Activated T-cell treated with anti-CD3 and anti-CD28 coated beads, Interleukin-2, amount 50 U/mL, for 72 hours (primary cell): ENCODE measurements around the gene PCDHGA8. TPM values are rescaled to one million over a fixed set of nuclear protein-coding genes. Genes with fewer than 3 reads are reported as not detected.
"Not testable (repeated sequence)": the region's sequence is repeated elsewhere in the genome, so short reads cannot be mapped to it uniquely, and the experiment has no call there.

Source experiments
- ATAC-seq, 2 donors: fragments of 150-1000 bp; cut with Tn5 transposase; replicated peaks in 1 of 2; 2 replicates each; pipeline ENCODE4 v1.10.0; 2021; ENCODE audit warnings: moderate library complexity in 2 of 2, mild to moderate bottlenecking in 1 of 2
- DNase-seq, 2 donors: peaks; one replicate each; pipeline ENCODE4 v3.0.0; 2021 to 2022; ENCODE audit warnings: mixed read lengths in 1 of 2
- H3K27ac Mint-ChIP-seq: one replicate; pipeline ENCODE4 v1.8.0; 2022; ENCODE audit warnings: mild to moderate bottlenecking, moderate library complexity, mixed read lengths
- H3K27me3 Mint-ChIP-seq: one replicate; pipeline ENCODE4 v1.8.0; 2022; ENCODE audit warnings: low read depth, mixed read lengths
- H3K36me3 Mint-ChIP-seq, 2 donors: one replicate each; pipeline ENCODE4 v1.8.0; 2022; ENCODE audit warnings: mixed read lengths in 2 of 2, mild to moderate bottlenecking in 1 of 2; ENCODE audit not compliant: insufficient read depth in 2 of 2
- H3K4me1 Mint-ChIP-seq: one replicate; pipeline ENCODE4 v1.8.0; 2022; ENCODE audit warnings: low read depth, mixed read lengths
- H3K4me3 Mint-ChIP-seq, 2 donors: one replicate each; pipeline ENCODE4 v1.8.0; 2022; ENCODE audit warnings: mild to moderate bottlenecking in 2 of 2, mixed read lengths in 2 of 2, moderate library complexity in 2 of 2
- H3K9me3 Mint-ChIP-seq, 2 donors: one replicate each; pipeline ENCODE4 v1.8.0; 2022; ENCODE audit warnings: mixed read lengths in 2 of 2
- total RNA-seq, 2 donors: library from RNA; stranded (reverse); gene quantifications; one replicate each; pipeline ENCODE4 v1.2.3, GENCODE V29; 2022

PCDHGA8 gene
- total RNA-seq: not detected

DNA sequence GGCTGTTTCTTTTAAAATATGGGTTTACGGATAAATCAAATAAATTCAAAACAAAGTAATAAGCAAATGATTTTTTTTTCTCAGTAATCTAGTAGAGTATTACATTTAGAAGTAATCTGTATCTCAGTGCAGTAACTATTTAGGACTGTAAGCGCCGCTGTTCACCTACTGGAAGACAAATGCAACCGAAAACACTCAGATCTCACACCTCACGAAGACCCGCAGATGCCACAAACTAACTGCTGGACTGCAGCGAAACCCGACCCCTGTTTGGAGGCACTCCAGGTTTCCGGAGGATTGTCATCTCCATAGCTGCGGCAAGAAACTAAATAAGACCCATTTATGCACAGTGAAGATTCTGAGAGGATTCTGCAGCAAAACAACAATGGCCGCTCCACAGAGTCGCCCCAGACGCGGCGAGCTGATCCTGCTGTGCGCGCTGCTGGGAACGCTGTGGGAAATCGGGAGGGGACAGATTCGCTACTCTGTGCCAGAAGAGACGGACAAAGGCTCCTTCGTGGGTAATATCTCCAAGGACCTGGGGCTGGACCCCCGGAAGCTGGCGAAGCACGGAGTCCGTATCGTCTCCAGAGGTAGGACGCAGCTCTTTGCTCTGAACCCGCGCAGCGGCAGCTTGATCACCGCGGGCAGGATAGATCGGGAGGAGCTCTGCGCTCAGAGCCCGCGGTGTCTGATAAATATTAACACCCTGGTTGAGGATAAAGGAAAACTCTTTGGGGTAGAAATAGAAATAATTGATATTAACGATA, at the start of gene PCDHGA8:
Gene PCDHGA8, plus strand, starts transcription at position 205 of the 770 bp plus-strand sequence. Its CDS starts 181 bp downstream, at position 386.
- no peak for ATAC-seq
- Mint-ChIP-seq H3K4me1 (peaks cover 6% of the 10 kb centered on the region), H3K9me3 (peaks cover 16 to 17% of the 10 kb centered on the region in 2 donors), H3K27me3 (peaks cover 76% of the 10 kb centered on the region), H3K4me3 (peak within 1 kb of the TSS in 1 of 2 donors; percentile 46), H3K36me3 (peaks cover 16 to 46% of the 10 kb centered on the region in 2 donors), H3K27ac (no peak within 1 kb of the TSS)
- no peak for DNase-seq

DNA sequence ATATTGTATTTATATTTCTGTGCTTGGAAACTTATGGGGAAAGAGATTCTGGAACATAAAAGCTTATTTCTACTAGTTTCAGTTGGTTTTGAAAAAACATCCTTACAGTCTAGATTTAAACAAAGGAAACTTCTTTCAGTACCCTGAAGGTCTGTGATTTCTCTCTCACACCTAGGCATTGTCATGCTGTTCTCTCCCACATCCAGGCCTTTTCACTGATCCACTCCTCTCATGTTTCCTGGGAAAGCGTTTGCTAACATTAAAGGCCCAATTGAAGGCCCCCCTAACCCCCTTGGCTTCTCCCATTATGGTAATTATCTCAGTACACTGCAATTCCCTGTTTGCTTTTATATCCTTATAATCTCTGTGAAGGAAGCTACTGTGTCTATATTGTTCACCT, 49.7 kb upstream of the PCDHGA8 start:
- no peaks in the 10 kb centered on the region for H3K4me1 Mint-ChIP-seq
- peaks cover 60% of the 10 kb centered on the region for H3K27me3 Mint-ChIP-seq
- H3K27ac Mint-ChIP-seq: no peak overlapping the region
- H3K9me3 Mint-ChIP-seq: peaks cover 9 to 14% of the 10 kb centered on the region in 2 donors
- peaks cover 23 to 40% of the 10 kb centered on the region in 2 donors for H3K36me3 Mint-ChIP-seq
- DNase-seq (no peak), ATAC-seq (no peak)
- H3K4me3 Mint-ChIP-seq: no peak overlapping the region

DNA sequence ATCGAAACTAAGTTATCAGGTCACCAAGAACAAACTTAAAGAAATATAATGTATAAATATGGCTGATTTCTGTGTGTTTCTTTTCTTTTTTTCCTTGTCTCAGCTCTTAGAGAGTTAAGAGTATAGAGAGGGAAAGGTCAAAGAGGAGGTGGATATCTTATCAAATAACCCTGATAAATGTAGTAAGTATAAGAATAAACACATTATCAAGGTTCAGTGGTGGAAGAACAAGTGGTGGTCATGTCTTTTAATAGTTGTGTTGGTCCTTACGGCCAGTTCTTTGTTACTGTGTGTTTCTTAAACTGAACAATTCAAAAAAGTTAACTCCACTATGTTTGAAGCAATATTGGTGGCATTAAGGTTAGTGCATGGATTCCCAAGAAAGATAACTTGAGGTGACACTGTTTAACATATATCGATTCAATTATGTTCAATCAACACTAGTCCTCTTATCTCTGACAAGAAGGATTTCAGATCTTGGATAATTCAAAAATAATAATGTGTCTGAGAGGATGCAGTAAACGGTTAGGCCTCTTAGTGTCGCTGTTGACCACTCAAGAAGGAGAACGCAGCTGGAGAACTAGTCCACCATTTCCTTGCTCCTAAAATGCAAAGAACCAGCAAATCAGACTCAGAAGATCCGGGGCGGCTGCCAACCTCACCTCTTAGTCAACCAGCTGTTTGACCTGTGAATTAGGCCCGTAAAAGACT, 49.0 kb upstream of the PCDHGA8 start, which contains the start of gene PCDHGA3:
Gene PCDHGA3, plus strand, starts transcription at position 588 of the 711 bp plus-strand sequence. CDS start 205 bp downstream, outside the sequence.
- H3K27me3 Mint-ChIP-seq: peaks cover 55% of the 10 kb centered on the region
- peaks cover 21 to 39% of the 10 kb centered on the region in 2 donors for H3K36me3 Mint-ChIP-seq
- peak within 1 kb of the TSS; percentile 72 to 78 for H3K4me3 Mint-ChIP-seq
- H3K9me3 Mint-ChIP-seq: peaks cover 8 to 14% of the 10 kb centered on the region in 2 donors
- no peaks in the 10 kb centered on the region for H3K4me1 Mint-ChIP-seq
- peak in 1 of 2 donors; percentile 33 for DNase-seq
- H3K27ac Mint-ChIP-seq: no peak within 1 kb of the TSS
- no peak for ATAC-seq

DNA sequence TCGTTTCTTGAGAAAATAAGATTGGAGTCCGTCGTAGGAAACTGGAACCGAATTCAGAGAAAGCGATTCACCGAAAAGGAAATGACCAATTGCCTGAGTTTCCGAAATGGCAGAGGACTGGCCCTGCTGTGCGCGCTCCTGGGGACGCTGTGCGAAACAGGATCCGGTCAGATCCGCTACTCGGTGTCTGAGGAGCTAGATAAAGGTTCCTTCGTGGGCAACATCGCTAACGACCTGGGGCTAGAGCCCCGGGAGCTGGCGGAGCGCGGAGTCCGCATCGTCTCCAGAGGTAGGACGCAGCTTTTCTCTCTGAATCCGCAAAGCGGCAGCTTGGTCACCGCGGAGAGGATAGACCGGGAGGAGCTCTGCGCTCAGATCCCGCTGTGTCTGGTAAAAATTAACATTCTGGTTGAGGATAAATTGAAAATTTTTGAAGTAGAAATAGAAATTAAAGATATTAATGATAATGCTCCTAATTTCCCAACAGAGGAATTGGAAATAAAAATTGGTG, 48.4 kb upstream of the PCDHGA8 start:
- H3K4me1 Mint-ChIP-seq: no peaks in the 10 kb centered on the region
- DNase-seq: no peak
- H3K4me3 Mint-ChIP-seq: peak overlapping the region; percentile 72 to 78
- H3K36me3 Mint-ChIP-seq: peaks cover 19 to 38% of the 10 kb centered on the region in 2 donors
- H3K27me3 Mint-ChIP-seq: peaks cover 55% of the 10 kb centered on the region
- no peak overlapping the region for H3K27ac Mint-ChIP-seq
- H3K9me3 Mint-ChIP-seq: peaks cover 8 to 12% of the 10 kb centered on the region in 2 donors
- ATAC-seq: no peak

DNA sequence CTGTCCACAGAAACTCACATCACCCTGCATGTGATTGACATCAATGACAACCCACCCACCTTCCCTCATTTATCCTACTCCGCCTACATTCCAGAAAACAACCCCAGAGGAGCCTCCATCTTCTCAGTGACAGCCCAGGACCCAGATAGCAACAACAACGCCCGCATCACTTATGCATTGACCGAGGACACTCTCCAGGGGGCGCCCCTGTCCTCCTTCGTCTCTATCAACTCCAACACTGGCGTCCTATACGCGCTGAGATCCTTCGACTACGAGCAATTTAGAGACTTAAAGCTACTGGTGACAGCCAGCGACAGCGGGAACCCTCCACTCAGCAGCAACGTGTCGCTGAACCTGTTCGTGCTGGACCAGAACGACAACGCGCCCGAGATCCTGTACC, 47.1 kb upstream of the PCDHGA8 start:
- no peak overlapping the region for H3K4me3 Mint-ChIP-seq
- peaks cover 6% of the 10 kb centered on the region for H3K4me1 Mint-ChIP-seq
- peaks cover 62% of the 10 kb centered on the region for H3K27me3 Mint-ChIP-seq
- H3K9me3 Mint-ChIP-seq: peaks cover 9 to 12% of the 10 kb centered on the region in 2 donors
- DNase-seq (no peak), ATAC-seq (no peak)
- no peak overlapping the region for H3K27ac Mint-ChIP-seq
- peaks cover 18 to 42% of the 10 kb centered on the region in 2 donors for H3K36me3 Mint-ChIP-seq

DNA sequence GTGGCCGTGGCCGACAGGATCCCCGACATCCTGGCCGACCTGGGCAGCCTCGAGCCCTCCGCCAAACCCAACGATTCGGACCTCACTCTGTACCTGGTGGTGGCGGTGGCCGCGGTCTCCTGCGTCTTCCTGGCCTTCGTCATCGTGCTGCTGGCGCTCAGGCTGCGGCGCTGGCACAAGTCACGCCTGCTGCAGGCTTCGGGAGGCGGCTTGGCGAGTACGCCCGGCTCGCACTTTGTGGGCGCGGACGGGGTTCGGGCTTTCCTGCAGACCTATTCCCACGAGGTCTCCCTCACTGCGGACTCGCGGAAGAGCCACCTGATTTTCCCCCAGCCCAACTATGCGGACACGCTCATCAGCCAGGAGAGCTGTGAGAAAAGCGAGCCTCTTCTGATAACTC, 46.4 kb upstream of the PCDHGA8 start:
- H3K4me1 Mint-ChIP-seq, ATAC-seq, DNase-seq, H3K4me3 Mint-ChIP-seq, H3K27ac Mint-ChIP-seq: not testable (repeated sequence)
- Mint-ChIP-seq H3K36me3 (peaks cover 16 to 39% of the 10 kb centered on the region in 2 donors), H3K9me3 (peaks cover 8 to 10% of the 10 kb centered on the region in 2 donors), H3K27me3 (peaks cover 67% of the 10 kb centered on the region)

DNA sequence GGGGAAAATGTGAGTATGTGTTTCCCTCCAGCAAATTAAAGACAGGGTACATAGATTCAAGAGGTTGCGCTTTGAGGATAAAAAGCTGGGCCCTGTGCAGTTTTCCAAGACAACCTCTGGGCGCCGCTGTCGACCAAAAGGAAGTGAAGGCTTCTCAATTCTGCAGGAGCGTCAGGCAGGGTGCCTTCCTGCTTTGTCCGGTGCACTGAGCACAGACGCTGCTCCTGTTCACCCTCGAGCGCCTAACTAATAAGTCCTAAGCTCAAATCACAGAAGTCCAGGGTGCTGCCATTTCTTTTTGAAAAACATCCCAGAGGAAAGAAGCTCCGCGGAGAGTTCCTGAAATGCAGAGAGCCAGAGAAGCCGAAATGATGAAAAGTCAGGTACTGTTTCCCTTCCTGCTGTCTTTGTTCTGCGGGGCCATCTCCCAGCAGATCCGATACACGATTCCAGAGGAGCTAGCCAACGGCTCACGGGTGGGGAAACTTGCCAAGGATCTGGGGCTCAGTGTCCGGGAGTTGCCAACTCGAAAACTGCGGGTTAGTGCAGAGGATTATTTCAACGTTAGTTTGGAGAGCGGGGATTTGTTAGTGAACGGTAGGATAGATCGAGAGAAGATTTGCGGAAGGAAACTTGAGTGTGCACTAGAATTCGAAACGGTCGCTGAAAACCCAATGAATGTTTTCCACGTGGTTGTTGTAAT, 42.4 kb upstream of the PCDHGA8 start, which contains the start of gene PCDHGB1:
Gene PCDHGB1, plus strand, starts transcription at position 183 of the 703 bp plus-strand sequence. Its CDS starts 162 bp downstream, at position 345.
- Mint-ChIP-seq H3K9me3 (peaks cover 10 to 15% of the 10 kb centered on the region in 2 donors), H3K4me1 (peaks cover 6% of the 10 kb centered on the region), H3K27ac (peak within 1 kb of the TSS; percentile 50), H3K36me3 (peaks cover 15 to 30% of the 10 kb centered on the region in 2 donors), H3K27me3 (peaks cover 74% of the 10 kb centered on the region), H3K4me3 (peak within 1 kb of the TSS; percentile 75 to 82)
- no peak for ATAC-seq
- peak; percentile 38 to 51 for DNase-seq

DNA sequence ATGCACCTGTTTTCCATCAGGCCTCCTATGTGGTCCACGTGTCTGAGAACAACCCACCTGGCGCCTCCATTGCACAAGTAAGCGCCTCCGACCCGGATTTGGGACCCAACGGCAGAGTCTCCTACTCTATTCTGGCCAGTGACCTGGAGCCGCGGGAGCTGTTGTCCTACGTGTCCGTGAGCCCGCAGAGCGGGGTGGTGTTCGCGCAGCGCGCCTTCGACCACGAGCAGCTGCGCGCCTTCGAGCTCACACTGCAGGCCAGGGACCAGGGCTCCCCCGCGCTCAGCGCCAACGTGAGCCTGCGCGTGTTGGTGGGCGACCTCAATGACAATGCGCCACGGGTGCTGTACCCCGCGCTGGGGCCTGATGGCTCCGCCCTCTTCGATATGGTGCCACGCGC, 40.8 kb upstream of the PCDHGA8 start:
- Mint-ChIP-seq H3K27me3 (peaks cover 77% of the 10 kb centered on the region), H3K9me3 (peaks cover 8 to 12% of the 10 kb centered on the region in 2 donors), H3K27ac (no peak overlapping the region), H3K4me1 (peaks cover 6% of the 10 kb centered on the region), H3K36me3 (peaks cover 17 to 19% of the 10 kb centered on the region in 2 donors), H3K4me3 (no peak overlapping the region)
- ATAC-seq (no peak), DNase-seq (no peak)

DNA sequence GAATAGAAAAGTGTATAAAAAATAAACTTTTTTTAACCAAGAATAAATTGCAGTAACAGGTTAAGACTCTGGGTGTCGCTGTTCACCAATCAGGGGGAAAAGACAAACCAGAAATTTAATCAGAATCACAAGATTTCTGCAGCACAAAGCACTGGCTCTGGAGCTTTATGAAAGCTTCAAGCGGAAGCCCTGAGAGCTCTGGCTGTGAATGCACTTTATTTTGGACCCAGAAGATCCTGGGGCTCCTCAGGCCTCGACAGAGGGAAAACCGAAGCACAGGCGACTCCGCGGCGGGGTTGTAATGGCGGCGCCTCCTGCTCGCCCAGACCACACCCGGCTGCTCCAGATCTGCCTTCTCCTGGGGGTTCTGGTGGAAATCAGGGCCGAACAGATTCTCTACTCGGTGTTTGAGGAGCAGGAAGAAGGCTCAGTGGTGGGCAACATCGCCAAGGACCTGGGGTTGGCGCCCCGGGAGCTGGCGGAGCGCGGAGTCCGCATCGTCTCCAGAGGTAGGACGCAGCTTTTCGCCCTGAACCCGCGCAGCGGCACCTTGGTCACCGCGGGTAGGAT, 37.4 kb upstream of the PCDHGA8 start, which contains the start of gene PCDHGA4:
Gene PCDHGA4, plus strand, starts transcription at position 122 of the 570 bp plus-strand sequence. Its CDS starts 87 bp downstream, at position 209.
- peaks cover 14 to 16% of the 10 kb centered on the region in 2 donors for H3K36me3 Mint-ChIP-seq
- H3K4me1 Mint-ChIP-seq: peaks cover 7% of the 10 kb centered on the region
- H3K27ac Mint-ChIP-seq: no peak within 1 kb of the TSS
- H3K4me3 Mint-ChIP-seq: peak within 1 kb of the TSS; percentile 65 to 73
- no peak for ATAC-seq
- DNase-seq: no peak
- H3K27me3 Mint-ChIP-seq: peaks cover 81% of the 10 kb centered on the region
- H3K9me3 Mint-ChIP-seq: peaks cover 10 to 11% of the 10 kb centered on the region in 2 donors

DNA sequence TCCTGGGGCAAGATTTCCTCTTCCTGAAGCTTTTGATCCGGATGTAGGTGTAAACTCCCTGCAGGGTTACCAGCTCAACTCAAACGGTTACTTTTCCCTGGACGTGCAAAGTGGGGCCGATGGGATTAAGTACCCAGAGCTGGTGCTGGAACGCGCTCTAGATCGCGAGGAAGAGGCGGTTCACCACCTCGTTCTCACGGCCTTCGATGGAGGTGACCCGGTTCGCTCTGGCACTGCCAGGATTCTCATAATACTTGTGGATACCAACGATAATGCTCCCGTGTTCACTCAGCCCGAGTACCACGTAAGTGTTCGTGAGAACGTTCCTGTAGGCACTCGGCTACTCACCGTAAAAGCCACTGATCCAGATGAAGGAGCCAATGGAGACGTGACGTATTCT, 36.8 kb upstream of the PCDHGA8 start:
- peak overlapping the region in 1 of 2 donors; percentile 65 for H3K4me3 Mint-ChIP-seq
- peaks cover 6% of the 10 kb centered on the region for H3K4me1 Mint-ChIP-seq
- H3K27me3 Mint-ChIP-seq: peaks cover 81% of the 10 kb centered on the region
- no peak overlapping the region for H3K27ac Mint-ChIP-seq
- ATAC-seq (no peak), DNase-seq (no peak)
- H3K9me3 Mint-ChIP-seq: peaks cover 8% of the 10 kb centered on the region in 2 donors
- peaks cover 12 to 16% of the 10 kb centered on the region in 2 donors for H3K36me3 Mint-ChIP-seq

DNA sequence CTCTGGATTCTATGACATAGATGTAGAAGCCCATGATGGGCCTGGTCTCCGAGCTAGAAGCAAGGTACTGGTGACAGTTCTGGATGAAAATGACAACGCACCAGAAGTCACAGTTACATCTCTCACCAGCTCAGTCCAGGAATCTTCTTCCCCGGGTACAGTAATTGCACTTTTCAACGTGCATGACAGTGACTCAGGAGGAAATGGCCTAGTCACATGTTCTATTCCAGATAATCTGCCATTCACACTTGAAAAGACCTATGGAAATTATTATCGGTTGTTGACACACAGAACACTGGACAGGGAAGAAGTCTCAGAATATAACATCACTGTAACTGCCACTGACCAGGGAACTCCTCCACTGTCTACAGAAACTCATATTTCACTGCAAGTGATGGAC, 36.3 kb upstream of the PCDHGA8 start:
- Mint-ChIP-seq H3K27me3 (peaks cover 82% of the 10 kb centered on the region), H3K4me1 (peaks cover 6% of the 10 kb centered on the region), H3K27ac (no peak overlapping the region), H3K4me3 (no peak overlapping the region), H3K9me3 (peaks cover 8 to 11% of the 10 kb centered on the region in 2 donors), H3K36me3 (peaks cover 17 to 21% of the 10 kb centered on the region in 2 donors)
- DNase-seq (no peak), ATAC-seq (no peak)

DNA sequence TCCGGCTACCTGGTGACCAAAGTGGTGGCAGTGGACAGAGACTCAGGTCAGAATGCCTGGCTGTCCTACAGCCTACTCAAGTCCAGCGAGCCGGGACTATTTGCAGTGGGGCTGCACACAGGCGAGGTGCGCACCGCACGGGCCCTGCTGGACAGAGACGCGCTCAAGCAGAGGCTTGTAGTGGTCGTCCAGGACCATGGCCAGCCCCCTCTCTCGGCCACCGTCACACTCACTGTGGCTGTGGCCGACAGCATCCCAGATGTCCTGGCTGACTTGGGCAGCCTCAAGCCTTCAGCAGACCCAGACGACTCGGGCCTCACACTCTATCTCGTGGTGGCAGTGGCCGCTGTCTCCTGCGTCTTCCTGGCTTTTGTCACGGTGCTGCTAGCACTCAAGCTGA, 35.5 kb upstream of the PCDHGA8 start:
- Mint-ChIP-seq H3K4me3 (no peak overlapping the region), H3K36me3 (peaks cover 22 to 24% of the 10 kb centered on the region in 2 donors), H3K4me1 (peaks cover 6% of the 10 kb centered on the region), H3K27ac (no peak overlapping the region), H3K9me3 (peaks cover 8 to 12% of the 10 kb centered on the region in 2 donors), H3K27me3 (peaks cover 89% of the 10 kb centered on the region)
- DNase-seq (no peak), ATAC-seq (no peak)
